HG03066 (cell line): ENCODE measurements around the gene RXYLT1.
A peak's percentile ranks its signal among the peaks of the same experiment; 100 is the strongest.

ENCODE experiments used
- ATAC-seq: cut with Tn5 transposase; IDR thresholded peaks from one replicate; pipeline ENCODE4 v1.9.1; 2021; ENCODE audit warnings: low read depth; ENCODE audit not compliant: unreplicated experiment

The RXYLT1 gene

DNA sequence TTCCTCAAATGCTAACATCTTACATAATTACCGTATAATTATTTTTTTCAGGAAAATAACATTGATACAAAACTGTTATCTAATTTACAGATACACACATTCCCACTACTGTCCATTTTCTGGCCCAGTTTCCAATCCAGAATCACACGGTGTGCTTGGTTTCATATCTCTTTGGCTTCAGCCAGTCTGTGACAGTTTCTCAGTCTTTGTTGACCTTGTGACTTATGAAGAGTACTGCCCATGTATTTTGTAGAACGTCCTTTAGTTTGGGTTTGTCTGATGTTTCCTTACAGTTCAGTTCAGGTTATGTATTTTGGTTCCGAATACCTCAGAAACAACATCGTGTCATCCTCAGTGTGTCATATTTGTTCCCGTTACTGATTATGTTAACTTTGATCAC lies 16.2 kb downstream of the RXYLT1 start:
- no peak for ATAC-seq

DNA sequence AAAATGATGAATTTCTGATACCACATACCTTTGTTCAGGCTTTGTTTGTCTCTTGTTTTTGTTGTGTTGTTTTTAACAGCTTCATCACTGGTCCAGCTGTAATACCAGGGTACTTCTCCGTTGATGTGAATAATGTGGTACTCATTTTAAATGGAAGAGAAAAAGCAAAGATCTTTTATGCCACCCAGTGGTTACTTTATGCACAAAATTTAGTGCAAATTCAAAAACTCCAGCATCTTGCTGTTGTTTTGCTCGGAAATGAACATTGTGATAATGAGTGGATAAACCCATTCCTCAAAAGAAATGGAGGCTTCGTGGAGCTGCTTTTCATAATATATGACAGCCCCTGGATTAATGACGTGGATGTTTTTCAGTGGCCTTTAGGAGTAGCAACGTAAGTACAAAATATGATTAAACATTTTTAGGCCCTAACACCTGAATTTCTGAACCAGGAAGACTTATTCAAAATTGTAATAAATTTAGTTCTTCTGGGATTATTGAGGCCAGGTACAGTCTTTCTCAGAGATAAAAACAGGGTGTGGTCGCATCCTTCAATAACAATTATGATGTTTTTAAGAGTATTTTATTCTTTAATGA lies 22.4 kb downstream of the RXYLT1 start:
- no peak for ATAC-seq

DNA sequence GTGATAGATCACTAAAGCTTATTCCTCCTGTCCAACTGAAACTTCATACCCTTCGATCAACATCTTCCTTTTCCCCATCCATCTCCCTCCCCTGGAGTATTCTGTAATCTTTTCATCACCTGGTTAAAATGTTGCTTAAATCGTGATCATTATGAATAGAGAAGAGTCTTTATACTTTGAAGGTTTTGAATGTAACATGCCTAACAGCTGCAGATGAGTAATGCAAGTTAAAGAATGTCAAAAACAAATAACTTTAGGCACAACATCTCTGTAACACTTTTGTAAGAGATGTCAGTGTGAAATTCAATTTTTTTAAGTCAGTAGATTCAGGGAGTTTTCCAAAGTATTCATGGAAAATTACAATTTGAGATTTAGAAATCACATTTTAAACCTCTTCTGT lies 25.0 kb downstream of the RXYLT1 start:
- ATAC-seq = no peak

DNA sequence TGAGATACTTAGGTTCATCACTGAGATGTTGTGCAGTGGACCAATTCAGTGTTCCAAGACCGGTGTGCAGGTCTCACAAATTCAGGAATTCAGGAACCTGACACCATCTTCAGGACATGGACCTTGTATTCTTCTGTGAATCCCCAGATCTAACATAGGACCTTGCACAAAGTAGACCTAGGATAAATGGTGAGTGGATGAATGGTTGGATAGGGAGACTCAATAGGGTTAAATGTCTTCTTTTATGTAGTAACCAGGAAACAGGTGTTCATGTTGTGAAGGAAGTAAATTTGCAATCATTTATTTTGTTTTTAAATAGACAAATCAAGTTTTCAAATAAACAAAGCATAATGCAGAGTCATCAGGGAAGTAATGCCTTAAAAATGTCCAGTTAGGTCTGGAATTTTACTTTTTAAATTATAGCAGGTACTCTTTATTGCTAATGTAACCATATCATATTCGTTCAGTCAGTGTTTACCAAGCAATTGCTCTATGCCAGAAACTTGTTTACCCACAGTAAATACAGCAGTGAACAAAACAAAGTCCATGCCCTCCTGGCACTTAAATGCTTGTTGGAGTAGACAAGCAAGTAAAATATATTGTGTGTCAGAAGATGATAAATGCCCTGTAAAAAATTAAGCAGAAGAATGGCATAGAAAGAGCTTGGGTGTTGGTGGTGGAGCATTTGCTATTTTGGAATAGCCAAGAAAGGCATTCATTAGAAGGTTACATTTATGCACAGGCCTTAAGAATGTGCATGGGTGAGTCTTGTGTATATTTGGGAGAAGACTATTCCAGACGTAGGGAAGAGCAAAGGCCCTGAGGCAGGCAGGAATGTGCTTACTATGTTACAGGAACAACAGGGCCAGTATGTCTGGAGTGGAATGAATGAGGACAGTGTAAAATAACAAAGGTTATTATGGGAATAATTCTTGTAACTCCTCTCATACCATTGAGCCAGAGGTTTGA lies 26.3 kb downstream of the RXYLT1 start:
- ATAC-seq = no peak

- ATAC-seq = no peak
These were observed 28.9 kb downstream of the RXYLT1 start for GRCh38 chr12:63808631-63809030.

DNA sequence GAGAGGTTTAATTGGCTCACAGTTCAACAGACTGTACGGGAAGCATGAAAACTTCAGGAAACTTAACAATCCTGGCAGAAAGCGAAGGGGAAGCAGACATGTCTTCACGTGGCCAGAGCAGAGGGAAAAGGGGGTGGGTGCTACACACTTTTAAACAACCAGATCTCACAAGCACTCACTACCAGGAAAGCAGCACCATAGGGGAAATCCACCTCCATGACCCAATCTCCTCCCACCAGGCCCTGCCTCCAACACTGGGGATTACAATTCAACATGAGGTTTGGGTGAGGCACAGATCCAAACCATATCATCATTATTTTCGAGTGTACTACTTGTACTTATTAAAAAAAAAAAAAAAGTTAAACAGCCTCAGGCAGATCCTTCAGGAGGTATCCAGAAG lies 29.9 kb downstream of the RXYLT1 start:
- no peak for ATAC-seq

DNA sequence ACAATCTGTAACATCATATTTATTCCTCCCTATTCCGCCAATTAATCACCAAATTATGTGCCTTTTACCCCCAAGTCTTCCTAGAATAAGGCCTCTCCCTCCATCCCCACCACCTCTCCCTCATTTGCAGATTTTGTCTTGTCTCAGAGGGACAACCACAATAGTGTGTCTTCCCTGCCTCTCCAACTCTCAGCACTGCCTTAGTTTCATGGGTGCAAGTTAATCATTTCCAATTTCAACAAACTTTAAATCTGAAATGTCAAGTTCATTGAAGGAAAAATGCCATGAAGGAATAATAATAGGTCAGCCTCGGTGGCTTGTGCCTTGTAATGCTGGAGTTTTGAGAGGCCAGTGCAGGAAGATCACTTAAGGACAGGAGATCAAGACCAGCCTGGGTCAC lies 31.6 kb downstream of the RXYLT1 start:
- no peak for ATAC-seq

GRCh38 chr12:63811755-63812154 lies 32.0 kb downstream of the RXYLT1 start:
- no peak for ATAC-seq

DNA sequence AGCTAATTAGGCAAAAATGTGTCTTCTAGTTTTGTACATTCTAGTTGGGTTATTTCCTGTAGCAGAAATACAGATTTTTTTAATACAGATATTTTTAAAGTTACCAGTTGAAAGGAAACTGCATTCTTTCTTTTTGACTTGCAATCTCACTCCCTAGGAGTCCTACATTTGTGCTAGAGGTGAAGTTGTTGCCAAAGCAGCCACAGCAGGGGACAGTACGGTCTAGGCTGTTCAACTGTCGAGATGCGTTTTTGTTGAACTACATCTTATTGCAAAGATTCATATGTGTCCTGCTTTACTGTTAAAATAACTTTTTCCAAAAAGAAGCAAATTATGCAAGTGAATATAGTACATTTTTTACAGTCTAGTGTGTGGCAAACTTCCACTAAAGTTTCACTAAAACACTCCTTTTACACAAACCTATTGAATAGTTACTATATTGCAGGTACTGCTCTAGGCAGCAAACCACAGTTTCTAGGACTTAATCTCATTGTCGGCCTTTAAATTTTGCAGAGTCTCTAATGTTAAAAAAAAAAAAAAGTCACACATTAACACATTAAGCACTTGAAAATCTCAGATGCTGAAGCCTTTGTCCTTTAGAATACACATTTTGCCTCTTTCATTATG lies 34.5 kb downstream of the RXYLT1 start:
- ATAC-seq = peak; percentile 40

GRCh38 chr12:63815482-63815852 lies 35.8 kb downstream of the RXYLT1 start:
- ATAC-seq = no peak

GRCh38 chr12:63816031-63816430 lies 36.3 kb downstream of the RXYLT1 start:
- no peak for ATAC-seq

DNA sequence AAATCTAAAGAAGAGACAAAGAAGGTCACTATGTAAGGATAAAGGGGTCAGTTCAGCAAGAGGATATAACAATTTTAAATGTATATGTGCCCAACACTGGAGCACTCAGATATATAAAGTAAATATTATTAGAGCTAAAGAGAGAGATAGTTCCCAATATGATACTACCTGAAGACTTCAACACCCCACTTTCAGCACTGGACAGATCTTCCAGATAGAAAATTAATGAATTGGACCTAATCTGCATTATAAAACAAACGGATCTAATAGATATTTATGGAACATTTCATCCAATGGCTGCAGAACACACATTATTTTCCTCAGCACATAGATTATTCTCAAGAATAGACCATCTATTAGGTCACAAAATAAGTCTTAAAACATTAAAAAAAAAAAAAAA lies 40.7 kb downstream of the RXYLT1 start:
- ATAC-seq = no peak

DNA sequence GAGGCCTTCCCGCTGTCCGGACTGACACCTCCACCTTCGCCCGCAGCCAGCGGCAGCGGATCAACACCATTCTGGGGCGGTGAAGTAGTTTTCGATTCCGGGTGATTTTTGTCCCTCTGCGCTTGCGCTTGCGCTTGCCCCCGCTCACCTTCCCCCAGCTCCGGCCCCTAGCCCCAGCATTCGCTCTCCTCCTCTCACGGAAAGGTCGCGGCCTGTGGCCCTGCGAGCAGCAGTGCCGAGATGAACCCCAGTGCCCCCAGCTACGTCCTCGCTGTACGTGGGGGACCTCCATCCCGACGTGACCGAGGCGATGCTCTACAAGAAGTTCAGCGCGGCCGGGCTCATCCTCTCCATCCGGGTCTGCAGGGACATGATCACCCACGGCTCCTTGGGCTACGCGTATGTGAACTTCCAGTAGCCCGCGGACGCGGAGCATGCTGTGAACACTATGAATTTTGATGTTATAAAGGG lies 42.1 kb downstream of the RXYLT1 start:
- ATAC-seq = no peak

DNA sequence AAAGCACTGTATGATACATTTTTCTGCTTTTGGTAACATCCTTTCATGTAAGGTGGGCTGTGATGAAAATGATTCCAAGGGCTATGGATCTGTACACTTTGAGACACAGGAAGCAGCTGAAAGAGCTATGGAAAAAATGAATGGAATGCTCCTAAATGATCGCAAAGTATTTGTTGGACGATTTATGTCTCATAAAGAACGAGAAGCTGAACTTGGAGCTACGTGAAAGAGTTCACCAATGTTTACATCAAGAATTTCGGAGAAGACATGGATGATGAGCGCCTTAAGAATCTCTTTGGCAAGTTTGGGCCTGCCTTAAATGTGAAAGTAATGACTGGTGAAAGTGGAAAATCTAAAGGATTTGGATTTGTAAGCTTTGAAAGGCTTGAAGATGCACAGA lies 42.6 kb downstream of the RXYLT1 start:
- no peak for ATAC-seq

DNA sequence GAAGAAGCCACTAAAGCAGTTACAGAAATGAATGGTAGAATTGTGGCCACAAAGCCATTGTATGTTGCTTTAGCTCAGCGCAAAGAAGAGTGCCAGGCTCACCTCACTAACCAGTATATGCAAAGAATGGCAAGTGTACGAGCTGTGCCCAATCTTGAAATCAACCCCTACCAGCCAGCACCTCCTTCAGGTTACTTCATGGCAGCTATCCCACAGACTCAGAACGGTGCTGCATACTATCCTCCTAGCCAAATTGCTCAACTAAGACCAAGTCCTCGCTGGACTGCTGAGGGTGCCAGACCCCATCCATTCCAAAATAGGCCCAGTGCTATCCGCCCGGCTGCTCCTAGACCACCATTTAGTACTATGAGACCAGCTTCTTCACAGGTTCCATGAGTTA lies 43.3 kb downstream of the RXYLT1 start:
- ATAC-seq = no peak

DNA sequence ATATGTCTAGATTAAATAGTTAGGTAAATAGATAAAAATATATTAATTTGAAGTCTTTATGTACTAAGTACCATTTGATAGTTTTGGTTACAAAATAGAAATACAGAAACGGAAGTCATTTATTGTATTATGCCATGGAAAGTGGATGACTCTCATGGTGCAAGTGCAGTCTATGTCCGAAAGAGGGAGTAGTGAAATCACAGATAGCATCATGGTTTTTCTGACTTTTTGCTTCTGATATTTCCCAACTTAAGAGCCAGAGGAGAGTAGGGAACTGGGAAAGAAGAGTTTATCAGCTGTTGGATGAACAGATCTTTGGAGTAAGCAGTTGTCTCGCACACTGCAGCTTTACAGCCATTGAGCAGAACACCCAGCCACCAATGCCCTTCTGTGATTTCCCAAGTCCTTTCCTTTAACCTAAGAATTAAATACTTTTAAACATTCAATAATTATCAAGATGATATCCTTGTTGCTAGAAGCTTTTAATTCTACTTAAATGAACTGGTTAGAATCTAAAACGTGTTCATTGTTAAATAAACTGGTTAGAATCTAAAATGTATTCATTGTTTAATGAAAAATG lies 46.4 kb downstream of the RXYLT1 start:
- ATAC-seq = no peak

GRCh38 chr12:63828867-63829266 lies 49.2 kb downstream of the RXYLT1 start:
- ATAC-seq = no peak

GRCh38 chr12:63836046-63836445 lies 56.3 kb downstream of the RXYLT1 start:
- no peak for ATAC-seq

DNA sequence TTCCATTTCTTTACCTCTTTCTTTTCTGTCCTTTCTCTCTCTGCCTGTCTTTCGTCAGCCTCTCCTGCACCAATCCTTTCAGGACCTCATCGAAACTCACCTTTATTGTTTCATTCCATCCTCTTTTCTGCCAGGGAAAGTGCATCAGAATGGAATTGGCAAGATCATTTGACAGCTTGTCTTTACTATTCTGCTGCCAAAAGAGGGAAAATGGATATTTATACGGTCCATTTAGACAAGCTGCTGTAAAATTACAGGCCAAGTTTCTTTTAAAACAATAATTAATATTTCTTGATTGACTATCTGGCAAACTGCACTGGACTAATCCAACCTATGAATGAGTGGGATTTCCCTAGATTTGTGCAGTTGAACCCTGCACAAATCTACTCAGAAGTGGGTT lies 57.2 kb downstream of the RXYLT1 start:
- ATAC-seq = no peak

- no peak for ATAC-seq
These were observed 58.7 kb downstream of the RXYLT1 start for GRCh38 chr12:63838411-63838810.

DNA sequence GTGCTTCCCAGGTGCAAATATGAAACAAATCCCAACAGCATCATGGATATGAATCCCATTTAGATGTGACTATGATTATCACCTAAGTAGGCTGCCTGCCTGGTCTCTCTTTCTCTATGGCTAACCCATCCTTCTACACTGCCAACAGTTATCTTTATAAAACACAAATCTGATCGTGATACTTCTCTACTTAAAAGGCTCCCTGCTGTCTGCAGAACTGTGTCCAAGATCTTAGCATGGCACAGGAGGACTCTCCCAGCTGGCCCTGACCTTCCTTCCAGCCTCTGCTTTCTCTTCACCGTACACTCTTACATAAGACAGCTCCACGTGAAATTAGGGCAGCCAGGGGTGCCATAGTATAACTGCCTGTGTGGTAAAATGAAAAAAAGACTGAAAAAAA lies 61.3 kb downstream of the RXYLT1 start:
- no peak for ATAC-seq
